Naive thymus-derived CD4-positive, alpha-beta T cell (primary cell): Measurements from ENCODE around the gene TMEM120A. TPM values are rescaled to one million over a fixed set of nuclear protein-coding genes. Genes with fewer than 3 reads are reported as not detected.
A peak's percentile ranks its signal among the peaks of the same experiment; 100 is the strongest.

Experiments used
- ATAC-seq: fragments of 150-1000 bp; cut with Tn5 transposase; 2 replicates; pipeline ENCODE4 v1.10.0; 2021; ENCODE audit warnings: mild to moderate bottlenecking, moderate library complexity
- CTCF ChIA-PET: fragments of 350-600 bp; sonication (Branson Sonifier 250); formaldehyde crosslinking; loops from one replicate; lab custom pipeline; 2021; ENCODE audit warnings: antibody characterized with exemption; lab: Charles Lee
- POLR2A ChIA-PET: fragments of 350-600 bp; sonication (Branson Sonifier 250); formaldehyde crosslinking; loops from one replicate; lab custom pipeline; 2021; ENCODE audit warnings: antibody characterized with exemption, inconsistent platforms; lab: Charles Lee
- DNase-seq, 9 donors: peaks; one replicate each; pipeline versions ENCODE4 v3.0.0 to v3.0.0-alpha.2; 2020 to 2022; ENCODE audit warnings: mixed read lengths in 1 of 9
- H3K27ac ChIP-seq: one replicate; pipeline ENCODE4 v1.7.0; 2013; ENCODE audit warnings: mild to moderate bottlenecking, low read depth, low read length, moderate library complexity
- H3K27me3 ChIP-seq, 2 donors: one replicate each; pipeline ENCODE4 v1.7.0; 2013; ENCODE audit warnings: low read length in 2 of 2, mild to moderate bottlenecking in 2 of 2, moderate library complexity in 2 of 2; ENCODE audit not compliant: control insufficient read depth in 2 of 2, insufficient read depth in 2 of 2
- H3K36me3 ChIP-seq, 3 experiments: 1 replicate in 2 of 3; 2 replicates in 1 of 3; pipeline ENCODE4 v1.7.0; 2013; ENCODE audit warnings: low read length in 3 of 3, mild to moderate bottlenecking in 3 of 3, moderate library complexity in 1 of 3; ENCODE audit not compliant: insufficient read depth in 3 of 3, control insufficient read depth in 2 of 3
- H3K4me1 ChIP-seq, 2 donors: one replicate each; pipeline ENCODE4 v1.7.0; 2013; ENCODE audit warnings: low read length in 2 of 2, mild to moderate bottlenecking in 2 of 2, moderate library complexity in 1 of 2; ENCODE audit not compliant: control insufficient read depth in 2 of 2, insufficient read depth in 2 of 2
- H3K4me3 ChIP-seq: 2 replicates; pipeline ENCODE4 v1.7.0; 2013; ENCODE audit warnings: mild to moderate bottlenecking, low read length
- H3K9me3 ChIP-seq, 3 experiments: 1 replicate in 2 of 3; 2 replicates in 1 of 3; pipeline ENCODE4 v1.7.0; 2013; ENCODE audit warnings: low read length in 3 of 3; ENCODE audit not compliant: control insufficient read depth in 2 of 3
- H3K27ac Mint-ChIP-seq, 9 donors: one replicate each; pipeline ENCODE4 v1.8.0; 2020 to 2022; ENCODE audit warnings: mixed read lengths in 9 of 9, mild to moderate bottlenecking in 8 of 9, moderate library complexity in 5 of 9, inconsistent platforms in 2 of 9
- H3K27me3 Mint-ChIP-seq, 5 donors: one replicate each; pipeline ENCODE4 v1.8.0; 2021 to 2022; ENCODE audit warnings: mixed read lengths in 5 of 5, mild to moderate bottlenecking in 1 of 5
- H3K36me3 Mint-ChIP-seq, 5 donors: one replicate each; pipeline ENCODE4 v1.8.0; 2020 to 2022; ENCODE audit warnings: mixed read lengths in 5 of 5, mild to moderate bottlenecking in 3 of 5, inconsistent platforms in 1 of 5
- H3K4me1 Mint-ChIP-seq, 7 donors: one replicate each; pipeline ENCODE4 v1.8.0; 2020 to 2022; ENCODE audit warnings: mixed read lengths in 7 of 7, mild to moderate bottlenecking in 3 of 7, inconsistent platforms in 1 of 7
- H3K4me3 Mint-ChIP-seq, 10 donors: one replicate each; pipeline ENCODE4 v1.8.0; 2020 to 2022; ENCODE audit warnings: mild to moderate bottlenecking in 10 of 10, mixed read lengths in 10 of 10, moderate library complexity in 6 of 10, inconsistent platforms in 2 of 10
- H3K9me3 Mint-ChIP-seq, 11 donors: one replicate each; pipeline ENCODE4 v1.8.0; 2020 to 2022; ENCODE audit warnings: mixed read lengths in 11 of 11, mild to moderate bottlenecking in 4 of 11, inconsistent platforms in 1 of 11, moderate library complexity in 1 of 11
- intact Hi-C, 2 donors: fragments of 100-400 bp; cut with micrococcal nuclease; formaldehyde crosslinking; loops; one replicate each; pipeline ENCODE4 v1.15.1; 2023
- polyA plus RNA-seq, 2 donors: library from polyadenylated mRNA; unstranded; fragments of 300-500 nt; fragmentation: Illumina TruSeq; gene quantifications; one replicate each; pipeline ENCODE4 v1.2.3, GENCODE V29; 2021
- total RNA-seq, 6 experiments: library from RNA in 5 of 6; stranded (reverse) in 5 of 6; gene quantifications; 1 replicate in 5 of 6; 2 replicates in 1 of 6; pipeline ENCODE4 v1.2.3 and lab custom pipeline; 2021 to 2026

TMEM120A gene
- total and polyA plus RNA-seq, 7 experiments from 2014 or later: 19.1 to 38.6 (median 25.2) TPM

DNA sequence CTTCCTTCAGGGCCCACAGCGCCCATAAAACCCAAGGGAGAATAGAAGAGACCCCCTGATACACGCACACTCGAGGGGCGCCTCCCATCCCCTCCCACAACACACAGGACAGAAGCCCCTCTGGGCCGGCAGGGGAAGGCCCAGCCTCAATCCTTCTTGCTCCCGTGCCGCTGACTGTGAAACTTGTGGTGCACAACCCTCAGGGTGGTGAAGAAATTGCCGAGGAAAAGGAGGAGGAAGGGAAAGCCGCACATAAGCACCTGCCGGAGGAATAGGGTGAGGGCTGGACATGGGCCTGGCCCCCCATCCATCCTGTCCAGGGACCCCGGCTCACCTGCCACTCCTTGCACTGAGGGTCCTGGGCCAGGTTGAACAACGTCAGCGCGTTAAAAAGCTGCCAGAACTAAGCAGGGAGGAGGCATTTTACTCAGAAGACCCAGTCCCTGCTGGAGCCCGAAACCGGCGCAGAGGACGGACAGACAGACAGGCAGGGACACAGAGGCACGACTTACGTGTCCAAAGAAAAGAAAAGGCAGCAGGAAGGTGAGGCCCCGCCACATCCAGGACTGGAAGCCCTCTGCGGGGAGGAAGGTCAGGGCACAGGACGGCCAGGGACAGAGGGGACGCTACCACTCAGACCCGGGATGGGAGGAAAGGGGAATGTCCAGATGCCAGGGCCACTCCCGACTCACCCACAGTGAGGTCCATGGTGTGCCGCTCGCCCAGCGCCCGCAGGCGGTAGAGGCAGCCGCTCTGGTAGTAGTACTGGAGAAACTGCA, 7.2 kb downstream of the TMEM120A start:
- H3K4me3 ChIP-seq: no peak overlapping the region
- ChIA-PET POLR2A (no interaction called here), CTCF (no interaction called here)
- H3K27ac Mint-ChIP-seq: peak overlapping the region in 2 of 9 donors; percentile 72 to 81
- H3K27ac ChIP-seq: no peak overlapping the region
- no peaks in the 10 kb centered on the region for H3K9me3 ChIP-seq
- H3K27me3 Mint-ChIP-seq: no peaks in the 10 kb centered on the region
- peaks cover 0 to 1% (median 0%) of the 10 kb centered on the region in 11 donors for H3K9me3 Mint-ChIP-seq
- peaks cover 0 to 9% (median 0%) of the 10 kb centered on the region in 5 donors for H3K36me3 Mint-ChIP-seq
- H3K4me3 Mint-ChIP-seq: no peak overlapping the region
- no peaks in the 10 kb centered on the region for H3K4me1 ChIP-seq
- no peaks in the 10 kb centered on the region for H3K27me3 ChIP-seq
- ATAC-seq (no peak), DNase-seq (no peak)
- peaks cover 0 to 61% (median 0%) of the 10 kb centered on the region in 3 experiments for H3K36me3 ChIP-seq
- intact Hi-C loops: no loop called here
- peaks cover 10 to 18% (median 11%) of the 10 kb centered on the region in 7 donors for H3K4me1 Mint-ChIP-seq

- POLR2A ChIA-PET: no interaction called here
- H3K27me3 ChIP-seq: no peaks in the 10 kb centered on the region
- H3K4me3 ChIP-seq: no peak overlapping the region
- CTCF ChIA-PET: no interaction called here
- Mint-ChIP-seq H3K4me1 (peaks cover 7 to 17% (median 11%) of the 10 kb centered on the region in 7 donors), H3K9me3 (peaks cover 0 to 1% (median 0%) of the 10 kb centered on the region in 11 donors), H3K27ac (no peak overlapping the region), H3K36me3 (peaks cover 0 to 9% (median 0%) of the 10 kb centered on the region in 5 donors), H3K27me3 (no peaks in the 10 kb centered on the region), H3K4me3 (no peak overlapping the region)
- H3K9me3 ChIP-seq: no peaks in the 10 kb centered on the region
- no peaks in the 10 kb centered on the region for H3K4me1 ChIP-seq
- ATAC-seq: no peak
- H3K36me3 ChIP-seq: peaks cover 0 to 70% (median 0%) of the 10 kb centered on the region in 3 experiments
- no peak overlapping the region for H3K27ac ChIP-seq
- intact Hi-C loops: no loop called here
- DNase-seq: no peak
Measured at GRCh38 chr7:75986147-75986781, 8.1 kb downstream of the TMEM120A start.

DNA sequence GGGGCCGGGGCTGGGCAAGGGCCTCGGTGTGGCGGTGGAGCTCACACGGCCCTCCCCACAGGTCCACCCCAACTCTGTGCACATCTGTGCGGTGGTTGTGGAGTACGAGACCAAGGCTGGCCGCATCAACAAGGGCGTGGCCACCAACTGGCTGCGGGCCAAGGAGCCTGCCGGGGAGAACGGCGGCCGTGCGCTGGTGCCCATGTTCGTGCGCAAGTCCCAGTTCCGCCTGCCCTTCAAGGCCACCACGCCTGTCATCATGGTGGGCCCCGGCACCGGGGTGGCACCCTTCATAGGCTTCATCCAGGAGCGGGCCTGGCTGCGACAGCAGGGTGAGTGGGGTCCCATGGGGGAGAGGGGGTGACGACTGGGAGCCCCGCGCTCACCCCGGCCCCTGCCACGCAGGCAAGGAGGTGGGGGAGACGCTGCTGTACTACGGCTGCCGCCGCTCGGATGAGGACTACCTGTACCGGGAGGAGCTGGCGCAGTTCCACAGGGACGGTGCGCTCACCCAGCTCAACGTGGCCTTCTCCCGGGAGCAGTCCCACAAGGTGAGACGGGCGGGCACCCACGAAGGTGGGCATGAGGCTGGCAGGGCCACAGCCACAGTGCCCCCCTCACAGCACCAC, 8.8 kb downstream of the TMEM120A start:
- Mint-ChIP-seq H3K4me3 (no peak overlapping the region), H3K4me1 (peaks cover 5 to 12% (median 7%) of the 10 kb centered on the region in 7 donors), H3K36me3 (peaks cover 0 to 9% (median 0%) of the 10 kb centered on the region in 5 donors), H3K27me3 (no peaks in the 10 kb centered on the region), H3K9me3 (peaks cover 0 to 1% (median 0%) of the 10 kb centered on the region in 11 donors), H3K27ac (no peak overlapping the region)
- intact Hi-C loops: no loop called here
- peaks cover 0 to 76% (median 0%) of the 10 kb centered on the region in 3 experiments for H3K36me3 ChIP-seq
- no peak for DNase-seq
- ATAC-seq: no peak
- no peaks in the 10 kb centered on the region for H3K9me3 ChIP-seq
- POLR2A ChIA-PET: no interaction called here
- H3K27me3 ChIP-seq: no peaks in the 10 kb centered on the region
- CTCF ChIA-PET: no interaction called here
- H3K4me3 ChIP-seq: no peak overlapping the region
- H3K27ac ChIP-seq: no peak overlapping the region
- H3K4me1 ChIP-seq: no peaks in the 10 kb centered on the region

GRCh38 chr7:75985009-75985517, 9.3 kb downstream of the TMEM120A start:
- no peak for ATAC-seq
- Histone ChIP-seq H3K36me3 (peaks cover 0 to 82% (median 0%) of the 10 kb centered on the region in 3 experiments), H3K27ac (no peak overlapping the region), H3K27me3 (no peaks in the 10 kb centered on the region), H3K4me1 (no peaks in the 10 kb centered on the region), H3K9me3 (no peaks in the 10 kb centered on the region), H3K4me3 (no peak overlapping the region)
- intact Hi-C loops: no loop called here
- ChIA-PET CTCF (no interaction called here), POLR2A (no interaction called here)
- H3K9me3 Mint-ChIP-seq: no peaks in the 10 kb centered on the region
- DNase-seq: no peak
- H3K27ac Mint-ChIP-seq: no peak overlapping the region
- H3K27me3 Mint-ChIP-seq: no peaks in the 10 kb centered on the region
- no peak overlapping the region for H3K4me3 Mint-ChIP-seq
- H3K4me1 Mint-ChIP-seq: peaks cover under 1 to 9% (median 6%) of the 10 kb centered on the region in 7 donors
- peaks cover 0 to 11% (median under 1%) of the 10 kb centered on the region in 5 donors for H3K36me3 Mint-ChIP-seq

DNA sequence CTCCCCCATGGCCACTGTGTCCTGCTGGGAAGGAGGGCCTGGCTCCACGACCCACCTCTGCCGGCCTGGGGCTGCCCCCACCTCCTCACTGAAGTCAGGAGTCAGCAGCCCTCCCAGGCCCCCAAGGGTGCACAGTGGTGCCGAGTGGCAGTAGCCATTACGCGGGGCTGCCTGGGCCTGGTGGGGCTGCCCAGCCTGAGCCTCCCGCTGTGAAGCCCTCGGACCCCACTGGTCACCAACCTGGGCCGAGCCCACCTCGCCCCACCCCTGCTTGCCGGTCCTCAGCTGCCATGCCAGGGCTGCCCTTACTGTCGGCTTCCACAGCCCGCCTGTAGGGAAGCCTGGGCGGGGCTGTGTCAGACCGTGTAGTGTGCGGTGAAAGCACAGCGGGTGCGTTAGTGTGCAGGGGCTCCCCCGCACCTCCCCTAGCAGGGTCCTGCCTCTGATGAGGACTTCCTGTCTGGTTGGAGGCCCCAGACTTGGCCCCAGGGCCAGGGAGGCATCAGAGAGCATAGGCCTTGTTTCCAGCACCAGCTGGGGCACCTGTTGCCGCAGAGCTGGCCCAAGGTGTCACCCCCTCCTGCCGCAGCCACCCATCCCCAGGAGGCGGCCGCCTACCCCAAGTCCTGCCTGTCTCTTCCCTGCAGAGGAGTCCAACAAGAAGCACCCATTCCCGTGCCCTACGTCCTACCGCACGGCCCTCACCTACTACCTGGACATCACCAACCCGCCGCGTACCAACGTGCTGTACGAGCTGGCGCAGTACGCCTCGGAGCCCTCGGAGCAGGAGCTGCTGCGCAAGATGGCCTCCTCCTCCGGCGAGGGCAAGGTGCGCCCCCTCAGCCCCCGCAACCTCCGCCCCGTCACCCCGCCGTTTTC, 10.0 kb downstream of the TMEM120A start:
- DNase-seq: no peak
- Histone ChIP-seq H3K4me1 (no peaks in the 10 kb centered on the region), H3K36me3 (peaks cover 0 to 89% (median 0%) of the 10 kb centered on the region in 3 experiments), H3K4me3 (no peak overlapping the region), H3K9me3 (no peaks in the 10 kb centered on the region), H3K27me3 (no peaks in the 10 kb centered on the region), H3K27ac (no peak overlapping the region)
- ChIA-PET POLR2A (no interaction called here), CTCF (interaction anchor here (0.6 kb wide), 1 partner anchor 80 kb away, joined by 3 read pairs; no protein-coding TSS in a partner anchor)
- H3K4me1 Mint-ChIP-seq: peaks cover 0 to 3% (median 0%) of the 10 kb centered on the region in 7 donors
- no peaks in the 10 kb centered on the region for H3K9me3 Mint-ChIP-seq
- no peak overlapping the region for H3K27ac Mint-ChIP-seq
- no peak for ATAC-seq
- H3K4me3 Mint-ChIP-seq: no peak overlapping the region
- peaks cover 0 to 14% (median 2%) of the 10 kb centered on the region in 5 donors for H3K36me3 Mint-ChIP-seq
- intact Hi-C loops: no loop called here
- no peaks in the 10 kb centered on the region for H3K27me3 Mint-ChIP-seq
